RKO (cell line): Measurements from ENCODE around the gene RACGAP1.
A peak's percentile ranks its signal among the peaks of the same experiment; 100 is the strongest.
"Not testable (repeated sequence)": the region's sequence is repeated elsewhere in the genome, so short reads cannot be mapped to it uniquely, and the experiment has no call there.

Experiments
- DNase-seq: peaks from one replicate; pipeline ENCODE4 v3.0.0-alpha.2; 2016; ENCODE audit warnings: low spot score

Gene RACGAP1

GRCh38 chr12:50030449-50030848, 5.2 kb upstream of the RACGAP1 start:
- not testable (repeated sequence) for DNase-seq

DNA sequence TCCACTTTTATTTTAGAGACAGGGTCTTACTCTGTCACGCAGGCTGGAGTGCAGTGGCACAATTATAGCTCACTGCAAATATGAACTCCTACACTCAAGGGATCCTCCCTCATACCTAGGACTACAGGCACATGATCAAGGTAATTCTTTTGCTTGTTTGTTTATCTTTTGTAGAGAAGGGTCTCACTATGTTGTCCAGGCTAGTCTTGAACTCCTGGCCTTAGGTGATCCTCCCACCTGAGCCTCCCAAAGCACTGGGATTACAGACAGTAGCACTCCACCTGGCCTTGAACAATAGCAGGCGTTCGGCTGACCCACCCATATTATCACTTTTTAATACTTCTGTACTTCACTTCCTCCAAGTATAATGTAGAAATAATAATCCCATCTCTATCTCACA, 1.4 kb upstream of the RACGAP1 start:
- DNase-seq, result no peak

DNA sequence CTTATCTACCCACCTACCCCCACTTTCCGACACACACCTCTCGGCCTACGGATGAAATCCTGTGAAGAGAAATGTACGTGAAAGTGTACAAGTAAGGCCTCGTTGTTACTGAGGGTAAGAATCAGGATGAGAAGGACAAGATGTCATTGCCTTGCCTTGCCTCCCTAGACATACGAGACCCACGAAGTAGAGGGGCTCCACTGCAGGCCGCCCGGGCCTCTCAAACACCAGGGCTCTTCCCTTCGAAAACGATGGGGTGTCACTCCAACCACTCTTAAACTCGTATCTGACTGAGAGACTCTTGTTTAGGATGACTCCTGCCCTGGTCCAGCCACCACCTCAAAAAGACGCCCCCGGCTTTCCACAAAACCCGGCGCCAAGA, 498 bp downstream of the RACGAP1 start:
- peak; percentile 56 for DNase-seq

DNA sequence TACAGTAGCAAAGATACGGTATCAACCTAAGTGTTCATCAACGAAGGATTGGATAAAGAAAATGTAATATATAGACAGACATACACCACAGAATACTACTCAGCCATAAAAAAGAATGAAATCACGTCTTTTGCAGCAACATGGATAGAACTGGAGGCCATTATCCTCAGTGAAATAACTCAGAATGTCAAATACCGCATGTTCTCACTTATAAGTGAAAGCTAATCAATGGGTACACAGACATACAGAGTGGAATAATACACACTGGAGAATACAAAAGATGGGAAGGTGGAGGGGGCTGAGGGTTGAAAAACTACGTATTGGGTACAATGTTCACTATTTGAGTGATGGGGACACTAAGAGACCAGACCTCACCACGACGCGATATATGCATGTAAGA, 1.1 kb downstream of the RACGAP1 start:
- DNase-seq, result no peak

DNA sequence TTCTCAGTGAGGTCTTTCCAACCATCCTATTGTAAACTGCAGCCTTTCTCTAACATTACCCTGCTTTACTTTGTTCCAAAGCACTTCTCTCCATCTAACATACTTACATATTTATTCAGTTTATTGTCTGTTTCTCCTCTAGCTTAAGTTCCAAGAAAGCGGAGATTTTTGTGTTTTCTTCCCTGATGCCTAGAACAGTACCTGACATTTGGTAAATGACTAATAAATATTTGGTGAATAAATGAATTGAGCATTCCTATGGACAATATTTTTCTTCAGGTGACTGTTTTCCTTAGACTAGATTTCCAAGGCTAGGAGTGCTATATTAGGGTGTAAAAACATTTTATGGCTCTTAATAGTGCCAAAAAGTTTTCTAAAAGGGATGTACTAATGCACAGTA, 2.4 kb downstream of the RACGAP1 start:
- no peak for DNase-seq

- no peak for DNase-seq
Observed at GRCh38 chr12:50021031-50021430, 4.3 kb downstream of the RACGAP1 start.

- no peak for DNase-seq
Observed at GRCh38 chr12:50019524-50019923, 5.8 kb downstream of the RACGAP1 start.

DNA sequence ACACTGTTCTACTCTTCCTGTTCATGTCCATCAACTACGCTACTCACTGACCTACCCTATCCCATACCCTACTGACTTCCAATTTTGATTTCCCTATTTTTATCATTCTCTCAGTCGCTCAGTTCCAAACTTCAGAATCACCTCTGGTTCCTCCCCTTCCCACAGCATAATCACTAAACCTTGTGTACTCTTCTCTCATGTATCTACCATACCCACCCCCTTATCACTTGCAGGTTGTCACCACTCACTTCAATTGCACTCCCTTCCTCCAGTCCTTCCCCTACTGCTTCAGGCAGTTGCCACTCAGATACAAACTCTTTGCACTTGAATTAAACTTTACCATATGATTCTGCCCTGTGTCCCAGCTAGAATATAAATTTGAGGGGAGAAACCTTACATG, 6.3 kb downstream of the RACGAP1 start:
- peak; percentile 33 for DNase-seq

DNA sequence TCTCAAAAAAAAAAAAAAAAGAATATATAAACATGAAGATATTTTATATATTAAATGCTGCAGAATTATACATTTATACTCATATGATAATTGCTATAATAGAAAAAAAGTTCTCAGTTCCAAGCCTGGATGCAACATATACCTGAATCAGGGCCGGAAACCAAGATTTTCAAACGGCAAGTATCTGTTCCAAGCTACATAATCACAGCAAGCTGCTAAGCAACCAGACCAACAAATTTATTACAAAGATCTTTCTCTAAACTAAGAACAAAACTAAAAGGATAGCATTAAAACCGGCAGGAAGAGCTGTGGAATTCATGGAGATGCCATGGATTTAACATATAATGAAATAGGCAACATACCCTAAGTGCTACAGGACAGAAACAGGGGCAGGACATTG, 7.1 kb downstream of the RACGAP1 start:
- DNase-seq, result no peak

DNA sequence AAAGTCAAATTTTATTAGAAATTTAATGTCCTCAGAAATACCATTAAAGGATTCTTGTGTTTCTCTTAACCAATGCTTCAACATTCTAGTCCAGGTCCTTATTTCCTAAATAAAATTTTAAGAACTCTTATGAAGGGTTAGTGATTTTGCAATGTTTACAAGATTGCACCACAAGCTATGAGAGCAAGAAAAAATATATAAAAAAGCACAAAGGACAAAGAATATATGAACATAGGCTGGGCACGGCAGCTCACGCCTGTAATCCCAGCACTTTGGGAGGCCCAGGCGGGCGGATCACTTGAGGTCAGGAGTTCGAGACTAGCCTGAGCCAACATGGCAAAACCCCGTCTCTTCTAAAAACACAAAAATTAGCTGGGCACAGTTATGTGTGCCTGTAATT, 7.7 kb downstream of the RACGAP1 start:
- DNase-seq, result no peak

DNA sequence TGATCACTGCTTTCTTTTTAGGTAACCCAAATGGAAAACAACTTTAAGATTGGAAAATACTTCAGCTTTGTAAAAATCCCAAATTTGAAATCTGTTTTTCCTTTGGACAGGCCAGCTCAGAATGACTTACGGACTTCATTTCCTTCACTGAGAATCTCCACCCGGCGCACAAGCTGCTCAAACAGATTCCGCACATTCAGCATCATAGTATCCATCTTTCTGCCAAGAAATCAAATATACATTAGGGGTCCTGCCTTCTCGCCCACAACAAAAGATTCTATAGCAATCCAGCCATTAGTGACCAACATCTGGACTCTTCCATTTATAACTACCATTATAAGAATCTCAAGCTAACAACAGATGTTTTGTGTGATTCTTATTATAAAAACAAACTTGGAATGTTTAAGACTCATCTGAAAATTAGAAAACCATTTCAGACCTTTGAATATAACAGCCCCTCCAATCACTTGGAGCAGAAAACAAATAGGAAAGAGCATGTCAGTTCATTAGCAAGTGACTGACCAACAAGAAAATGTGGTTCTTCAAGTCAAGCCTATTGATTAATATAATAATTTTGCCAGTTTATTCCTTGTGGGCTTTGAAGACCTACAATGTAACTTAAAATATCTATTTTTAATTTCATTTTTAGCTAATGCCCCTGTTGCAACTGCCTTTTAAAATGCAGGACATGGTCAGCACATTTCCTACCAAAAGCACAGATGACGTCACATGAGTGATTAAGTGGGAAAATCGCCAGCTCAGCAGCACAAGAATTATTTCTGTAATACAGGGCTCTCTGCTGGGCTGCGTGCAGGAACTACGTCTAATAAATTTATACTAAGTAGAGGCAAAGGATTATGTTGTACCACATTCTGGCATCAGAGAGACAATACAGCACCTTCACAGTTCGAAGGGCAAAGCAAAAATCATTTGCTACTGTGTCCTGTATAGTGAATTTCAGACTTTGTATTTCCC, 8.5 kb downstream of the RACGAP1 start:
- peak; percentile 47 for DNase-seq

DNA sequence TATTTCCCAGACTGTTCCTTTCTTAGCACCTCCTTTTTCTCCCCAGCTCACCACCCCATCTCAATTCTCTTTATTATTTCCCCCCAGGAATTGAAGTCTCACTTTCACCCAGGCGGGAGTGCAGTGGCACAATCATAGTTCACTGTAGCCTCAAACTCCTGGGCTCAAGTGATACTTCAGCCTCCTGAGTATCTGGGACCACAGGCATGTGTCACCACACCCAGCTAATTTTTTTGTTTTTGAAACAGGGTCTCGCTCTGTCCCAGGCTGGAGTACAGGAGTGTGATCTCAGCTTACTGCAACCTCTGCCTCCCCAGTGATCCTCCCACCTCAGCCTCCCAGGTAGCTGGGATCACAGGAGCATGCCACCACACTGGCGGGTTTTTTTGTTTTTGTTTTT, 11.0 kb downstream of the RACGAP1 start:
- no peak for DNase-seq

- DNase-seq, result no peak
Observed at GRCh38 chr12:50013361-50014147, 11.7 kb downstream of the RACGAP1 start.

GRCh38 chr12:50006754-50007442, 18.4 kb downstream of the RACGAP1 start:
- peak; percentile 28 for DNase-seq

GRCh38 chr12:50006280-50006679, 19.0 kb downstream of the RACGAP1 start:
- DNase-seq, result no peak

DNA sequence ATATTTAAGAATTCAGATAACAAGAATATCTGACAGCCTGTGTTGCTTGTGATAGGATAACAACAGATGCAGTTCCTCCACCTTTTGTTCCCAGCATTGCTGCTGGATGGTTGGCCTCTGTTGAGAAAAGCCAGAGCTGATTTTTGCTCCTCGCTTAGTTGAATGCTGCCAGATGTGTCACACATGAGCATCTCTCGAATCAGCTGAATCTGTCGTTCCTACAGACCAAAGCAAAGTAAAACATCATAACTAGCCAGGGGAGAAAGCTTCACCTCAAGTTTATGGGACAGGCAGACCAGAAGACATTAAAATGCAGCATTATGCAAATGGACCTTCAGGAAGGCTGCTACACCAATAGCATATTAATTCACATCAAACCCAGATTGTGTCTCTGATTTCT, 20.1 kb downstream of the RACGAP1 start:
- no peak for DNase-seq

DNA sequence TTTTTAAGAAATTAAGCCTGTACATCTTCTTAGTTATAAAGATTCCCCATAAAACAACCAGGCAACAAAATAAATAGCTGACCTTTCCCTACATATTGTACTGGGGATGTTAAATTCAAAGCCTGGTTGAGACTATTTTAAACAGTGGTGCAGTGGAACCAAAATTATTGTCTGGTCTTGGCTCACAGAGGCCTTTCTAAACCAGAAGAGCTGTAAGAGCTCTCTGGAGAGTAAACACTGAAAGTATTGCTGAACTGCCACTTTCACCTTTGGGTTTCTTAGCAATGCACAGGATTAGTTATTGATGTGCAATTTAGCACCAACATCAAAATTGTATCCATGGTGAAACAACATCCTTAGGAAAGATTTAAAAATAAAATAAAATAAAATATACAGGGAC, 20.6 kb downstream of the RACGAP1 start:
- no peak for DNase-seq

- no peak for DNase-seq
Observed at GRCh38 chr12:50003595-50003994, 21.7 kb downstream of the RACGAP1 start.

DNA sequence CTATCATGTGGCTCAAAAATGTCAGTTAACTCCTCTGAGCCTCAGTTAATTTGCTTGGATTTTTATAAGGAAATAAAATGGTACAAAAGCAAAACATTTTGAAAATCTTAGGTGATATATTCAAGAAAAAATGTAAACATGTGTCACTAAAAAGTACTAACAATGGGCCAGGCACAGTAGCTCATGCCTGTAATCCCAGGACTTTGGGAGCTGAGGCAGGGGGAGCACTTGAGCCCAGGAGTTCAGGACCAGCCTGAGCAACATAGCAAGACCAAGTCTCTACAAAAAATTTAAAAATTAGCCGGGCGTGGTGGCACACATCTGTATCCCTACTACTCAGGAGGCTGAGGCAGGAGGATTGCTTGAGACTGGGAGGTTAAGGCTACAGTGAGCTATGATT, 26.8 kb downstream of the RACGAP1 start:
- DNase-seq, result no peak

- DNase-seq, result no peak
Observed at GRCh38 chr12:49990273-49990672, 35.0 kb downstream of the RACGAP1 start.

DNA sequence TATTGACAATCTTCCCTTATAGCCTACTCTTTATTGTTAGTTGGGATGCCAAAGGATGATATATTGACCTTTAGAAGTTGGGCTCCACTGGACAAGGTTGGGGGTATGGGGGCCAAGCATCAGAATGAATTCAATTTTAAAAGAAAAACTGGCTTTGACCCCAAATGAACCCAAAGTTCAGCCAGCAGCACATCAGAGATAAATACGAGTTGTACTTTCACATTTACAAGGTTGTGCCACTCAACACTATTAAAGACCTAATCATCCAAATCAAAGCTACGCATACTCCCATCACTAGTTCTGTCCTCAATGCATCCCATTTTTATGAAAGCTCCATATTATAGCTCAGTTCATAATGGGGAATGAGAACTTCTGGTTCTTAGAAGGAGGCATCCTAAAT, 35.9 kb downstream of the RACGAP1 start:
- DNase-seq, result not testable (repeated sequence)

GRCh38 chr12:49987625-49988303, 37.5 kb downstream of the RACGAP1 start:
- no peak for DNase-seq
